CD14-positive monocyte (primary cell): ENCODE measurements around the gene PDGFB. TPM values are rescaled to one million over a fixed set of nuclear protein-coding genes. Genes with fewer than 3 reads are reported as not detected.

Experiments used
- DNase-seq, 3 donors: peaks; one replicate each; pipeline ENCODE4 v3.0.0-alpha.2; 2011 to 2022
- H2AFZ ChIP-seq: 2 replicates; pipeline ENCODE4 v1.6.0; 2012; ENCODE audit warnings: mild to moderate bottlenecking, low read depth, low read length, inconsistent platforms; ENCODE audit not compliant: insufficient read depth, poor library complexity, severe bottlenecking
- H3K27ac ChIP-seq, 2 donors: 1 replicate in 1 of 2; 2 replicates in 1 of 2; pipeline ENCODE4 v1.5.1; 2012 to 2013; ENCODE audit warnings: low read length in 2 of 2, control low read depth in 1 of 2, inconsistent platforms in 1 of 2, low read depth in 1 of 2, mild to moderate bottlenecking in 1 of 2
- H3K27me3 ChIP-seq, 2 donors: one replicate each; pipeline versions ENCODE4 v1.6.0 to v1.6.1; 2011 to 2013; ENCODE audit warnings: low read length in 2 of 2; ENCODE audit not compliant: control insufficient read depth in 2 of 2, insufficient read depth in 2 of 2
- H3K36me3 ChIP-seq, 2 donors: replicated peaks in 1 of 2; 1 replicate in 1 of 2; 2 replicates in 1 of 2; pipeline versions ENCODE4 v1.5.1 to v1.6.1; 2012 to 2013; ENCODE audit warnings: low read length in 2 of 2, control low read depth in 1 of 2, inconsistent platforms in 1 of 2, mild to moderate bottlenecking in 1 of 2; ENCODE audit not compliant: insufficient read depth in 2 of 2, control insufficient read depth in 1 of 2
- H3K4me1 ChIP-seq, 2 donors: 1 replicate in 1 of 2; 2 replicates in 1 of 2; pipeline versions ENCODE4 v1.5.1 to v1.6.1; 2012 to 2013; ENCODE audit warnings: low read length in 2 of 2, control low read depth in 1 of 2, inconsistent platforms in 1 of 2, mild to moderate bottlenecking in 1 of 2, moderate library complexity in 1 of 2; ENCODE audit not compliant: insufficient read depth in 2 of 2, control insufficient read depth in 1 of 2
- H3K4me2 ChIP-seq: replicated peaks from 2 replicates; pipeline ENCODE3; 2012; ENCODE audit warnings: low read length, moderate library complexity, mild to moderate bottlenecking; ENCODE audit not compliant: poor library complexity, severe bottlenecking; ENCODE audit errors: extremely low read depth
- H3K4me3 ChIP-seq, 3 experiments: fragments of 200-600 bp in 1 of 3; sonication (generic) in 1 of 3; replicated peaks in 1 of 3; 1 replicate in 2 of 3; 2 replicates in 1 of 3; pipeline ENCODE4 v1.5.1; 2011 to 2013; ENCODE audit warnings: low read length in 3 of 3, mild to moderate bottlenecking in 3 of 3, control low read depth in 2 of 3, low read depth in 2 of 3, inconsistent platforms in 1 of 3, moderate library complexity in 1 of 3
- H3K79me2 ChIP-seq: 2 replicates; pipeline ENCODE4 v1.6.0; 2012; ENCODE audit warnings: mild to moderate bottlenecking, control low read depth, inconsistent platforms, low read length, moderate library complexity; ENCODE audit not compliant: insufficient read depth
- H3K9ac ChIP-seq: 2 replicates; pipeline ENCODE4 v1.6.0; 2017; ENCODE audit warnings: low read length, mild to moderate bottlenecking; ENCODE audit not compliant: insufficient read depth, poor library complexity, severe bottlenecking
- H3K9me3 ChIP-seq, 2 donors: replicated peaks in 1 of 2; 1 replicate in 1 of 2; 2 replicates in 1 of 2; pipeline versions ENCODE4 v1.5.1 to v1.6.1; 2012 to 2013; ENCODE audit warnings: low read length in 2 of 2, control low read depth in 1 of 2; ENCODE audit not compliant: control insufficient read depth in 1 of 2, insufficient read depth in 1 of 2
- H4K20me1 ChIP-seq: 2 replicates; pipeline ENCODE4 v1.6.0; 2012; ENCODE audit warnings: mild to moderate bottlenecking, low read length, control low read depth, moderate library complexity; ENCODE audit not compliant: insufficient read depth
- H3K27ac Mint-ChIP-seq, 7 donors: one replicate each; pipeline ENCODE4 v1.8.0; 2020; ENCODE audit warnings: mild to moderate bottlenecking in 7 of 7, mixed read lengths in 7 of 7, moderate library complexity in 6 of 7, inconsistent platforms in 2 of 7
- H3K27me3 Mint-ChIP-seq, 3 donors: one replicate each; pipeline ENCODE4 v1.8.0; 2021 to 2022; ENCODE audit warnings: low read depth in 3 of 3, mild to moderate bottlenecking in 3 of 3, mixed read lengths in 3 of 3, moderate library complexity in 3 of 3, inconsistent platforms in 1 of 3
- H3K36me3 Mint-ChIP-seq, 2 donors: one replicate each; pipeline ENCODE4 v1.8.0; 2020; ENCODE audit warnings: mixed read lengths in 2 of 2, inconsistent platforms in 1 of 2, mild to moderate bottlenecking in 1 of 2
- H3K4me1 Mint-ChIP-seq: one replicate; pipeline ENCODE4 v1.8.0; 2020; ENCODE audit warnings: mild to moderate bottlenecking, mixed read lengths
- H3K4me3 Mint-ChIP-seq, 2 donors: one replicate each; pipeline ENCODE4 v1.8.0; 2020; ENCODE audit warnings: mild to moderate bottlenecking in 2 of 2, mixed read lengths in 2 of 2, moderate library complexity in 1 of 2
- H3K9me3 Mint-ChIP-seq, 7 donors: one replicate each; pipeline ENCODE4 v1.8.0; 2020 to 2022; ENCODE audit warnings: mixed read lengths in 7 of 7, mild to moderate bottlenecking in 6 of 7, moderate library complexity in 6 of 7, inconsistent platforms in 2 of 7
- WGBS: methylation state at CpG from one replicate; pipeline ENCODE4 v1.1.5; 2013; ENCODE audit warnings: missing lambda C conversion rate; ENCODE audit not compliant: insufficient coverage; 5-methylcytosine and 5-hydroxymethylcytosine counted together
- intact Hi-C, 2 donors: fragments of 100-400 bp; cut with micrococcal nuclease; formaldehyde crosslinking; loops; one replicate each; pipeline versions ENCODE4 v1.15.0 to v1.15.1; 2023
- polyA plus RNA-seq, 3 donors: library from polyadenylated mRNA; depleted of rRNA in 1 of 3; unstranded in 2 of 3; stranded (reverse) in 1 of 3; fragments of 300-500 nt in 2 of 3; fragments of >200 nt in 1 of 3; fragmentation: Illumina TruSeq in 2 of 3; gene quantifications; 1 replicate in 2 of 3; 2 replicates in 1 of 3; pipeline ENCODE4 v1.2.3, GENCODE V29; 2012 to 2021
- TF ChIP-seq, protein P1 (sequence below): fragments of 200-600 bp; IDR thresholded peaks from one replicate; pipeline ENCODE4 v1.8.0; 2022; ENCODE audit warnings: antibody characterized with exemption, mild to moderate bottlenecking

PDGFB gene
- polyA plus RNA-seq, 3 donors, result 0.15 TPM; not detected in 2

DNA sequence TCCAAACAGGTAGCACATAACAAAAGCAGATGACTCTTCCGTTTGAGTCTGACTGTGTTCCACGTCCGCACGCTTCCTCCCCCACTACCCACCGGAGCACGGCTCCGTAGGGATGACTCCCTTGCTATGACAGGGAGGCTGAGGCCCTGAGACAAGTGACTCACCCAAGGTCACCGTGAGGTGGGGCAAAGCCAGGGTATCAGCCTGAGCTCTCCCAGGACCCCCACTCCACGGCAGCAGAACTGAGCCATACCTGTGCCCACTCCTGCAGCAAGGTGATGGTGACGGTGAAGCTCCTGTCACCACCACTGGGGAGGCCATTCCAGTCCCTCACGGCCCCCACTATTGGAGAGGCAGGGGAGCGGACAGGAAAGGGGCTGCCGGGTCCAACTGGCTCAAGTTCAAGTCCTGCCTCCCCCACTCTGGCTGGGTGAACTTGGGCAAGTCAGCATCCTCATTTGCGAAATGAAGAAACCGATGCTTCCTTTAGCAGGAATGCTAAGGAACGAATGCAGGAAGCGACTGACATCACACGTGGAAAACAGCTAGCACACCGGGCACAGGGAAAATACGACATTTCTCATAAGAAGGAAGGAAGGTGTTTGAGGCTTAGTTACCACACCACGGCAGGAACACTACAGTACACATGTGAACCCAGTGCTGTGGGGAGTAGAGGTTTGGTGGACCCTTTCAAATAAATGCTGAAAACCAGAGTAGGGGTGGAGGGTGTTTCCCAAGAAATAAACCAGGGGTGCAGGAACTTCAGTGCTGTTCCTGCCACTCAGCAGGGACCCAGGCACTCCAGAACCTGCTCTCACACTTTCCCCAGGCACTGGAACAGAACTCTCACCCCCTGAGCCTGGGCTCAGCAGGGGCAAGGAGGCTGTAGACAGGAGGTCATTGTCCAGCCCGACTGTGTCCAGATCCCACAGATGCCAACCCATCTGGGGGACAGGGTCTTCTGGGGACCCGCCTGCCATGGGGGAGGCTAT, 59.9 kb downstream of the PDGFB start:
- no peaks in the 10 kb centered on the region for H4K20me1 ChIP-seq
- H3K9me3 ChIP-seq, result peaks cover 9 to 12% of the 10 kb centered on the region in 2 donors
- Mint-ChIP-seq H3K4me1 (no peaks in the 10 kb centered on the region), H3K4me3 (peak overlapping the region in 1 of 2 donors; percentile 7), H3K27ac (no peak overlapping the region), H3K9me3 (peaks cover 4 to 21% (median 20%) of the 10 kb centered on the region in 7 donors), H3K27me3 (peaks cover 10 to 32% (median 21%) of the 10 kb centered on the region in 3 donors), H3K36me3 (no peaks in the 10 kb centered on the region)
- no peak for DNase-seq
- no peak overlapping the region for H3K27ac ChIP-seq
- no peak overlapping the region for H2AFZ ChIP-seq
- no peak overlapping the region for H3K4me3 ChIP-seq
- intact Hi-C loops, result no loop called here
- TF ChIP-seq, protein P1, sequence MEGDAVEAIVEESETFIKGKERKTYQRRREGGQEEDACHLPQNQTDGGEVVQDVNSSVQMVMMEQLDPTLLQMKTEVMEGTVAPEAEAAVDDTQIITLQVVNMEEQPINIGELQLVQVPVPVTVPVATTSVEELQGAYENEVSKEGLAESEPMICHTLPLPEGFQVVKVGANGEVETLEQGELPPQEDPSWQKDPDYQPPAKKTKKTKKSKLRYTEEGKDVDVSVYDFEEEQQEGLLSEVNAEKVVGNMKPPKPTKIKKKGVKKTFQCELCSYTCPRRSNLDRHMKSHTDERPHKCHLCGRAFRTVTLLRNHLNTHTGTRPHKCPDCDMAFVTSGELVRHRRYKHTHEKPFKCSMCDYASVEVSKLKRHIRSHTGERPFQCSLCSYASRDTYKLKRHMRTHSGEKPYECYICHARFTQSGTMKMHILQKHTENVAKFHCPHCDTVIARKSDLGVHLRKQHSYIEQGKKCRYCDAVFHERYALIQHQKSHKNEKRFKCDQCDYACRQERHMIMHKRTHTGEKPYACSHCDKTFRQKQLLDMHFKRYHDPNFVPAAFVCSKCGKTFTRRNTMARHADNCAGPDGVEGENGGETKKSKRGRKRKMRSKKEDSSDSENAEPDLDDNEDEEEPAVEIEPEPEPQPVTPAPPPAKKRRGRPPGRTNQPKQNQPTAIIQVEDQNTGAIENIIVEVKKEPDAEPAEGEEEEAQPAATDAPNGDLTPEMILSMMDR, result no peak
- H3K4me2 ChIP-seq, result no peak overlapping the region
- H3K27me3 ChIP-seq, result no peaks in the 10 kb centered on the region
- no peaks in the 10 kb centered on the region for H3K79me2 ChIP-seq
- WGBS, result 63% methylated on average over 18 of the region's 23 CpGs
- H3K9ac ChIP-seq, result no peak overlapping the region
- H3K36me3 ChIP-seq, result no peaks in the 10 kb centered on the region
- H3K4me1 ChIP-seq, result no peaks in the 10 kb centered on the region

DNA sequence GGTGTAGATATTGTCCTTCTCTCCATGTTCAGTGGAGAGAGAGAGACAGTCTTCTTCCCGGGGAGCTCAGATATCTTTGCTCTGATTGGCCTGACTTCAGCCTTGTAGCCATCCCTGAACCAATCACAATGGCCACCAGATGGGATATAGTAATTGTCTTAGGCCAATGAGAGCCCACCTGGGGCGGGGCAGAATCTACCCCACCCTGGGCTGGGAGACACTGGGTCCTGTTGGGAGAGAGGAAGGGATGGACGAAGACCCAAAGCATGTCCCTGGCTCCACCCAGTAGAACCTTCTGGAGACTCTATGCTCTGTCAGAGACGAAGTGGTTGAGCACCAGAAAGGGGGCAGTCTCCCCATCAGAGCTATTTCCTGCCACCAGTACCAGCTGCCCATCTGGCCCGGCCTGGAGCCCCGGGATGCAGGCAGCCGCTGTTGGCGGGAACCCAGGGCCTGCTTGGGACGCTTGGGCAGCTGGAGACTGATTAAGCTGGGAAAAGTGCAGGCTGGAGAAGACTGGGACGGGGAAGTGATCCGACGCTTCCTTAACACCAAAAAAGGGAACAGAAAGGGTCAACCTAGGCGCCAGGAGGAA, 60.7 kb downstream of the PDGFB start:
- Histone ChIP-seq H3K36me3 (no peaks in the 10 kb centered on the region), H2AFZ (no peak overlapping the region), H3K4me3 (no peak overlapping the region), H3K9me3 (peaks cover 9 to 12% of the 10 kb centered on the region in 2 donors), H3K4me1 (no peaks in the 10 kb centered on the region), H3K79me2 (no peaks in the 10 kb centered on the region), H3K9ac (no peak overlapping the region), H3K27ac (no peak overlapping the region), H3K4me2 (no peak overlapping the region), H4K20me1 (no peaks in the 10 kb centered on the region), H3K27me3 (no peaks in the 10 kb centered on the region)
- Mint-ChIP-seq H3K27me3 (peaks cover 13 to 29% (median 21%) of the 10 kb centered on the region in 3 donors), H3K4me3 (no peak overlapping the region), H3K9me3 (peaks cover 4 to 21% (median 20%) of the 10 kb centered on the region in 7 donors), H3K4me1 (no peaks in the 10 kb centered on the region), H3K36me3 (no peaks in the 10 kb centered on the region), H3K27ac (no peak overlapping the region)
- 68% methylated on average over 6 of the region's 13 CpGs for WGBS
- DNase-seq, result no peak
- intact Hi-C loops, result no loop called here
- TF ChIP-seq, protein P1, result no peak
